T-helper 22 cell (primary cell): ENCODE measurements around the gene ZNF143.
"Not testable (repeated sequence)": the region's sequence is repeated elsewhere in the genome, so short reads cannot be mapped to it uniquely, and the experiment has no call there.

ENCODE experiments used
- DNase-seq: peaks from one replicate; pipeline ENCODE4 v3.0.0-alpha.2; 2020; ENCODE audit warnings: low read depth

ZNF143 gene

DNA sequence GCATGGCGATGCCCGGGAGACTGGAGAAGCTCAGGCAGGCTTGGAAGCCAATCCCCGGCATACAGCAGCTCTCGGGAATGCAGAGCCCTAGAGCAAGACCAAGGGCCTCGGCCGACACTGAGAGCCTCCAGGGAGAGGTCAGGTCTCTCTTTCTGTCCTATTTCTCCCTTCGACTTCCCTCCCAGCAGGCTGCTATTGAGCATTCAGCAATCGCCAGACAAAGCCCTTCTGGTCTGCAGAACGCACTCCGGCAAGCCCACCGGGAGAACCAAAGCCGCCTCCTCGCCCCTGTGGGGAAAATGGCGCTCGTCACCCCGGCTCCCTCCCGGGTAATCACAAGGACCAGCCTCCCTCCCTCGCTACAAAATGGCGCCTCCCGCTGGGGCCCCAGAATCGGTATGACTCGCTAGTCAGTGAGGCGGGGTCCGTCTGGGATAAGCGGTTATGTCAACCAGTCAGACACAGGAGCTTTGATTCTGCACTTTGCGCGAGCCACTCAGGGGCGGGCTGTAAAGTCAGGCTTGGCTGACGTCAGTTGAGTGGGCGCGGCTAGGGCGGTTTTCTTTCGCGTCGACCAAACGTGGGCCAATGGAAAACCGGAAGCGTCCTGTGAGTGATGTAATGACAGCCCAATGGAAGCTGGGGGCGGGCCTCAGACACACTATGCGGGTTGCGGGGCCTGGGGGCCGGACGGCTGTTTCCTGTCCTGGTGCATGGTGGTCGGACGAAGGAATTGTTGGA, at the start of gene ZNF143:
Gene ZNF143 (plus strand): TSS at position 691 of the 741 bp plus-strand sequence. CDS start 10,297 bp downstream, outside the sequence.
- peak; percentile 99 for DNase-seq

- DNase-seq, result no peak
These were observed 32.1 kb upstream of the ZNF143 start for GRCh38 chr11:9428706-9429105.

DNA sequence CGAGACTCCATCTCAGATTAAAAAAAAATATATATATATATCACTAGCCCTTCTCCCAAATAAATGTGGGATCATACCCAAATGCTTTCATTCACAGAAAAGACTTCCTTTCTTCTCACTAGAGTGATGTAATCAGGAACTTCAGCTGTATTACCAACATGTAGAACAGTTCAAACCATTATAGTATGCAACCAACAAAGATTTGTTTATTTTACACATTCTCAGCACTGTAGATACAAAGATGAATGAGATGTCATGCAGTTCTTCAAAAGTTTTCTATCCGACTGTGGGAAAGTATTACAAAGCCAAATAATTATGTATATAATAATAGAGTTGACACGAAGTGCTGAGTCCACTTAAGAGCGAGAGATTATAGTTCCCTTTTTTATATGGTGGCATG, 22.2 kb upstream of the ZNF143 start:
- DNase-seq, result no peak

GRCh38 chr11:9446230-9446629, 14.6 kb upstream of the ZNF143 start:
- no peak for DNase-seq

DNA sequence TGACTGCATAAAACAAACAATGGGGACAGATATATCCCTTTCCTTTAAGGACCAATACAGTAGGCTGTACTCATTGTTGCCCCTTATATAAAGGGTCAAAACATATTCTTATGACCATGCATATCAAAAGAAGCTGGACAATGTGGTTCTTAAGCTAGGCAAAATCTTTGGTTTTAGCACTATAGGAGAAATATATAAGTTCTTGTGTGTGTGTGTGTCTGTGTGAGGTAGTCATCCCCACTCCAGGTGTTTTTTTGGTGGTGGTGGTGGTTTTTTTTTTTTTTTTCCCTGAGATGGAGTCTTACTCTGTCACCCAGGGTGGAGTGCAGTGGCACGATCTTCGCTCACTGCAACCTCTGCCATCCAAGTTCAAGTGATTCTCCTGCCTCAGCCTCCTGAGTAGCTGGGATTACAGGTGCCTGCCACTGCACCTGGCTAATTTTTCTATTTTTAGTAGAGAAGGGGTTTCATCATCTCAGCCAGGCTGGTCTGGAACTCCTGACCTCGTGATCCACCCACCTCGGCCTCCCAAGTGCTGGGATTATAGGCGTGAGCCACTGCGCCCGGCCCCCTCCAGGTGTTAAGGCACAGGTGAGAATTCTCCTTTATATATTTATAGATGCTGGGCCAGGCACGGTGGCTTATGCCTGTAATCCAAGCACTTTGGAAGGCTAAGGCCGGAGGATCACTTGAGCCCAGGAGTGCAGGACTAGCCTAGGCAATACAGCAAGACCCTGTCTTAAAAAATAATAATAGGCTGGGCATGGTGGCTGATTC, 12.0 kb upstream of the ZNF143 start:
- no peak for DNase-seq

- not testable (repeated sequence) for DNase-seq
These were observed 8.8 kb upstream of the ZNF143 start for GRCh38 chr11:9452023-9452422.

- no peak for DNase-seq
These were observed 5.1 kb upstream of the ZNF143 start for GRCh38 chr11:9455722-9456121.

DNA sequence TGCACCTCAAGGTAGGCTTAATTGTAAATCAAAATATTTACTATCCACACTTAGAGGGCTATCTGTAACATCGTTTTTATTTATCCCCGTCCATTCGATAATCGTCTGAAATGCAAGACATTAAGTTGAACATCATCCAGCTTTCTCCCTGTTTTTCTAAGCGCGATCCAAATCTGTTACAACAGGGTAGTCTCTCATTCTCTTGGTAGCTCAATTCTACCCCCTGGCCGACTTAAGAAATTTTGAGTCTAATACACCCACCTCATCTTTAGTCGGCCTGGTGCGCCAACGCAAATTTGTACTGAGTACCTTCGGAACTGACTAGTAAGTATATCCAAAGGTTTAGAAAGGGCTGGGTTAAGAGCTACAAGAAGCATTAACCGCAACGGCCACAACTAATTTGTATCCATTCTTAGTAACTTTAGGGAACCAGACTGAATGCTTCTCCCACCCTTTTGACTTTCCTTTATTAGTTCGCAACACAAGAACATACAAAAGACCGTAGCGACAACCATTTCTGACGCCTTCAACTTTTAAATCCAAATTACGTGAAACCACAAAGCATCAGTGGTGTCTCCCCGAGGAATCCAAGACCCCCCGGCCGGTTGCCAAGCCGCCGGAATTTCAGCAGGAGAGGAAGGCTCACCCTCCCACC, 1.0 kb upstream of the ZNF143 start:
- DNase-seq, result no peak

DNA sequence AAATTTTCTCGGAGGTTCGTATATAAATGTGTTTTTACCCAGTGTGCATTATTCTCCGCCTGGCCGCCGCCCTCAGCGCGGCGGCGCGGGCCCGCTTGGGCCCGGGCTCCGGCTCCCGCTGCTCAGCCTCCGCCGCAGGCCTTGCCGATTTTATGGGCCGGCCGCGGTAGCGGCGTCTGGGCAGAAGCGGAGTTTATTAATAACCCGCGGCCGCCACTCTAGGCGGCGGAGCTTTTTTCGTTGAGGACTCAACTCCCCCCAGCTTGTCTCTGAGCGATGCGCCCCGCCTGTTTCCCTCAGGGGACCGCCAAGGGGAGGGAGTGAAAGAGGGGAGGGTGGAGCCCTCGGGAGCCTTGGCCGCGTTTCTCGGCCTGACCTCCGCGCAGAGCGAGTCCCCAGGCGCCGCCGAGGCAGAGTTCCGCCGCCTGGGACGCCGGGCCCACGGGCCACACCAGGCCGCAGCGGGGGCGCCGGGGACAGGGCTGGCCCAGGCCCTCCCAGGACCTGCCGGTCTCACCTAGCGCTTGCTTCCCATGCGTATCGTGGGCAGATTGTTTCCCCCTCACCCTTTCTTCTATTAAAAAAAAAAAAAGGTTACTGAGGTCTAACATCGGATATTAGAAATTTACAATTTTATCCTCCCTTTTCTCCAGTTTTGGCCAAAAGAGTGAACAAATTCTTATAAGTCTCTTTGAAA, 399 bp downstream of the ZNF143 start:
- DNase-seq, result peak; percentile 72

- no peak for DNase-seq
These were observed 935 bp downstream of the ZNF143 start for GRCh38 chr11:9461760-9462134.

GRCh38 chr11:9462172-9462799, 1.5 kb downstream of the ZNF143 start:
- no peak for DNase-seq

GRCh38 chr11:9462806-9463537, 2.2 kb downstream of the ZNF143 start:
- no peak for DNase-seq

DNA sequence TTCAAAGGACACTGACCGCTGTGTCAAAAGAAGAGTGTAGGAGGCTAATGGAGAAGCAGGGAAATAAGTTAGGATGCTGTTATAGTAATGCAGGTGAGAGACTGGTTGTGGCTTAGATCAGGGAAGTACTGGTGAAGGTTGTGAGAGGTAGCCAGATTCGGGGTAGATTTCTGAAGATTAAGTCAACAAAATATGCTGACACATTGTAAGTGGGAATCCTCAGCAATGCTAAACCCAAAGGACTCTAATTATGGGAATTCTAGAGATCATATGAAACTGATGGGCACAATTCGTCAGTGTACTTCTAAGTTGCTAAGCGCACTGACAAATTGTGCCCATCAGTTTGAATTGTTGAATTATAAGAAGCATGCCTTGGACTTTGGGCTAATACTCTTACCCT, 10.0 kb downstream of the ZNF143 start:
- no peak for DNase-seq

DNA sequence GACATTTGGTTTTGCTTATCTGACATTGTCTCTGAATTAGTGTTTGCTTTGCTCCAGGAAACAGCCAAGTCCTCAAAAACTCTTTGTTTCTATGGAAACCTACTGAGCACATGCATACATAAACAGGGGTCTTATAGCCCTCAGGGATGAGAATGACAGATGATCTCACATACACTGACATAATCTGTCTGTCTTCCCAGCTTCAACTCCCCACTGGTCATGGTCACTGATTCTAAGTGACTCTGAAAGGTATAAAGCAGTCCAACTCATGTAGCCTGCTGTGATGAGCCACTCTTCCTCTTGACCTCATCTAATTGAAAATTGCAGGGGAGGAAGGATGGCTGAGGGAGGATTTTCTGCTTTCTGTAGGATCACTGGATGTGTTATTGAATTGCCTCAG, 12.6 kb downstream of the ZNF143 start:
- DNase-seq, result no peak

GRCh38 chr11:9479899-9480298, 19.1 kb downstream of the ZNF143 start:
- DNase-seq, result no peak

DNA sequence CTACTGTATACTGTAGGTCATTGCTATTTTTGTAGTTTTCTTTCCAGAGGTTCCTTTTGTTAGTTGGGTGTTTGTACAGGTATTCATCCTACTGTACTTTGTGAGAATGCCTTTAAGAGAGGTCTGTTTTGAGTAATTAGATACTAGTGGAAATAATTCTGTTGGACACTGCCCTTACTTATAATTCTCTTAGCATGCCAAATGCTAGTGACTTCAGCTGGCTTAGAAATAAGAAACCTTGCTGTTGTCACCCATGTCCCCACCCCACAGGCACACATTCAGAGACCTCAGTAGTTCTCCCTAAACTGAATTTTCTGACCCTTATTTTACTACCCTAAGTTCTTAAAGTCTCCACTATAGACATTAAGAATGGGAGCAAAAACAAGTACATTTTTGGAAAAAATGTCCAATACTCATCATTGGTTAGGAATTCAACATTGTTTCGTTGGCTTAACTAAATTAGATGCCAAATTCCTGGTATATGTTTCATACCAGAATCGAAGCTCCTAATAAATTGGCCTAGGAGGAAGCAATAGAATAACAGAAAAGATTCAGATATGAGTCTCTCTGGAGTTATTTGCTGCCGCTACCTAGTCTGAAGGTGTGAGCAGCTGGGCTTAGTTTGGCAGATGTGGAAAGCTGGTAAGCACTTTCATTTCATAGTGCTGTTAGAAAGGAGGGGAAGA, 28.4 kb downstream of the ZNF143 start:
- DNase-seq, result no peak

DNA sequence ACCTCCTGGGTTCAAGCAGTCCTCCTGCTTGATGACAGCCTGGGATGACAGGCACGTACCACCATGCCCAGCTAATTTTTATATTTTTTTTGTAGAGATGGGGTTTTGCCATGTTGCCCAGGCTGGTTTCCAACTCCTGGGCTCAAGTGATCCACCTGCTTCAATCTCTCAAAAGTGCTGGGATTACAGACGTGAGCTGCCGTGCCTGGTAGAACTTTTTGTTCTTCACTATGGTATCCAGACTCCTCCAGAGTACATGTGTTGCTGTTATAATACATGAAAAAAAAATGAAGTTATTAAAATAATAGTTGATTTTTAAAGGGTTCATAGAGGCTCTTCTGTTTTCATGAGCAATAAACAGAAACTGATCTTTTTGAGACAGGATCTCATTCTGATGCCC, 29.6 kb downstream of the ZNF143 start:
- DNase-seq, result no peak

DNA sequence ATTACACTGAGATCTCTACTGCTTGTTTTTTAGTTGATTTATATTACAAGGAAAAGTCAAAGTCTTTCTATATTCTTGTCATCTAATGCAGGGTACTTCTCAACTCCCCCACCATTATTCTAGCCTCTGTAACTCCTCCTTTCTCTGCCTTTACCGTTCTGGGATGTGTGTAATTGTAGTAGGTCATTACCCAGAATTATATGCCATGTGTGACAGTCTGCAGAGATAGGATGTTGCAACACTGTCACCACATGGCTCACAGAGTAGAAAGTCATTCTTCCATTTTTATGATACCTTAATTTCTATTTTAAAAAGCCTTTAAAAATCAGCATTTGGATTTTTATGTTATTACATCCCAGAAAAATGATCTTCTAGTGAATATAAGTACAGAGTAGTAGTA, 32.7 kb downstream of the ZNF143 start:
- no peak for DNase-seq

DNA sequence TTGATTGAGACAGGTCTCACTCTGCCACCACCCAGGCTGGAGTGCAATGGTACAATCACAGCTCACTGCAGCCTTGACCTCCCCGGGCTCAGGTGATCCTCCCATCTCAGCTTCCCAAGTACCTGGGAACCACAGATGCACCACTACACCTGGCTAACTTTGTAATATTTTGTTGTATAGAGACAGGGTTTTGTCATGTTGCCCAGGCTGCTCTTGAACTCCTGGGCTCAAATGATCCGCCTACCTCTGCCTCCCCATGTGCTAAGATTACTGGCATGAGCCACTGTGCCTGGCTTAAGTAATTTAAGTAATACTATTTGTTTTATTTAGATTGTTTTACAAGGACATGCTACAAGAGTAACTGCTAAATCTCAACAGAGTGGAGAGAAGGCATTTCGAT, 33.5 kb downstream of the ZNF143 start:
- no peak for DNase-seq

DNA sequence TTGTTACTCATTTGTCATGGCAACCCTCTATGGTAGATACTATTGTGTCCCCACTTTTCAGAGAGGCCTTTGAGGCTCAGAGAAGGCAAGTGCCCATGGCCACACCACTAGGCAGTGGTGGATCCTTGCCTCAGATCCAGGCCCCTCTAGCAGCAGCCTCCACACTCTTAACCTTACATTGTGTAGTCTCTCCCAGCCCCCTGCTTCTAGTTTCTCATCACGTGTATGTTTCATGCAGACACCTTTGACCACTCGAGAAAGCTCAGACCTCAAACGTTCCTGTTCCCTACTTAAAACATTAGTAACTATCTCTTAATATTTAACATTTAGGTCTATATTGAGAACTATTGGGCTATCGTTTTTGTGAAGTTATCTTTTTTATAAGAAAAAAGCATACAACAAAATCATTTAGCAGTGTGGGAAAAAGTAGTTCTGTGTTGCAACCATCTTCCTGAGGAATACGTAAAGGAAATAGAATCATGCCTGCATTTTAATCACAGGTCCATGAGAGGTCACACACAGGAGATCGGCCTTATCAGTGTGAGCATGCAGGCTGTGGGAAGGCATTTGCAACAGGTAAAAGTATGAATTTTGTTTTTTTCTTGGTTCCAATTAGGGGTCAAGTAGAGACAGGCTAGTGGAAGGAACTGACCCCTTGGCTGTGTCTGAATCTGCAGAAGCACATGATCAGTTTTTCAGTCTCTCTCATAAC, 35.1 kb downstream of the ZNF143 start:
- DNase-seq, result no peak
